DOHH2 (cell line): ENCODE results near the gene GRID2.

Experiments used
- H3F3A ChIP-seq: fragments of 200-600 bp; sonication (generic), shearing (Covaris generic); 2 replicates; pipeline ENCODE4 v1.6.0; 2016; ENCODE audit warnings: antibody characterized with exemption, mild to moderate bottlenecking; ENCODE audit not compliant: control insufficient read depth, insufficient read depth
- H3K27ac ChIP-seq: fragments of 200-600 bp; sonication (generic); 2 replicates; pipeline ENCODE4 v1.5.1; 2014; ENCODE audit warnings: low read depth, mild to moderate bottlenecking, low read length, moderate library complexity
- H3K27me3 ChIP-seq: fragments of 200-600 bp; sonication (generic); 2 replicates; pipeline ENCODE4 v1.6.1; 2014; ENCODE audit warnings: mild to moderate bottlenecking, low read length, mixed read lengths; ENCODE audit not compliant: control insufficient read depth
- H3K36me3 ChIP-seq: fragments of 200-600 bp; sonication (generic); 2 replicates; pipeline ENCODE4 v1.6.1; 2014; ENCODE audit warnings: mild to moderate bottlenecking, low read length, moderate library complexity, mixed read lengths; ENCODE audit not compliant: control insufficient read depth
- H3K4me1 ChIP-seq: fragments of 200-600 bp; sonication (generic); 2 replicates; pipeline ENCODE4 v1.6.1; 2014; ENCODE audit warnings: mild to moderate bottlenecking, low read length, mixed read lengths; ENCODE audit not compliant: control insufficient read depth
- H3K4me2 ChIP-seq: fragments of 200-600 bp; sonication (generic); 2 replicates; pipeline ENCODE4 v1.6.0; 2014; ENCODE audit warnings: mild to moderate bottlenecking, low read length, moderate library complexity
- H3K4me3 ChIP-seq: fragments of 200-600 bp; sonication (generic); 2 replicates; pipeline ENCODE4 v1.5.1; 2014; ENCODE audit warnings: mild to moderate bottlenecking, low read length, mixed read lengths
- H3K79me2 ChIP-seq: fragments of 200-600 bp; sonication (generic); 2 replicates; pipeline ENCODE4 v1.6.1; 2014; ENCODE audit warnings: mild to moderate bottlenecking, low read length, mixed read lengths; ENCODE audit not compliant: control insufficient read depth
- H3K9me2 ChIP-seq: fragments of 200-600 bp; sonication (generic); replicated peaks from 2 replicates; pipeline ENCODE4 v1.6.1; 2014; ENCODE audit warnings: mild to moderate bottlenecking, low read length, mixed read lengths; ENCODE audit not compliant: control insufficient read depth
- H3K9me3 ChIP-seq: fragments of 200-600 bp; sonication (generic); 2 replicates; pipeline ENCODE4 v1.6.1; 2014; ENCODE audit warnings: antibody characterized with exemption, low read length, mixed read lengths; ENCODE audit not compliant: control insufficient read depth, insufficient read depth
- H4K20me1 ChIP-seq: fragments of 200-600 bp; sonication (generic); 2 replicates; pipeline ENCODE4 v1.6.0; 2014; ENCODE audit warnings: low read depth, mild to moderate bottlenecking, antibody characterized with exemption, low read length, moderate library complexity; ENCODE audit not compliant: control insufficient read depth, insufficient read depth
- EZH2phosphoT487 ChIP-seq: fragments of 200-600 bp; sonication (generic); IDR thresholded peaks from 2 replicates; pipeline ENCODE4 v1.6.1; 2017; ENCODE audit warnings: borderline replicate concordance, mild to moderate bottlenecking, antibody characterized with exemption, low read length, moderate library complexity, mixed read lengths
- TF ChIP-seq, protein P1 (sequence below): fragments of 200-600 bp; sonication (generic); IDR thresholded peaks from one replicate; pipeline ENCODE4 v1.5.1; 2014; ENCODE audit warnings: antibody characterized with exemption, mild to moderate bottlenecking, low read depth, low read length; ENCODE audit not compliant: poor library complexity, severe bottlenecking

Gene GRID2

GRCh38 chr4:93501946-93502345, 1198.2 kb downstream of the GRID2 start:
- Histone ChIP-seq H3K4me3 (no peak overlapping the region), H4K20me1 (no peaks in the 10 kb centered on the region), H3K9me3 (no peaks in the 10 kb centered on the region), H3F3A (no peaks in the 10 kb centered on the region), H3K79me2 (no peaks in the 10 kb centered on the region), H3K36me3 (no peaks in the 10 kb centered on the region), H3K4me2 (no peak overlapping the region), H3K9me2 (no peaks in the 10 kb centered on the region), H3K27ac (no peak overlapping the region), H3K27me3 (no peaks in the 10 kb centered on the region), H3K4me1 (no peaks in the 10 kb centered on the region)
- no peak for TF ChIP-seq EZH2phosphoT487
- TF ChIP-seq, protein P1, sequence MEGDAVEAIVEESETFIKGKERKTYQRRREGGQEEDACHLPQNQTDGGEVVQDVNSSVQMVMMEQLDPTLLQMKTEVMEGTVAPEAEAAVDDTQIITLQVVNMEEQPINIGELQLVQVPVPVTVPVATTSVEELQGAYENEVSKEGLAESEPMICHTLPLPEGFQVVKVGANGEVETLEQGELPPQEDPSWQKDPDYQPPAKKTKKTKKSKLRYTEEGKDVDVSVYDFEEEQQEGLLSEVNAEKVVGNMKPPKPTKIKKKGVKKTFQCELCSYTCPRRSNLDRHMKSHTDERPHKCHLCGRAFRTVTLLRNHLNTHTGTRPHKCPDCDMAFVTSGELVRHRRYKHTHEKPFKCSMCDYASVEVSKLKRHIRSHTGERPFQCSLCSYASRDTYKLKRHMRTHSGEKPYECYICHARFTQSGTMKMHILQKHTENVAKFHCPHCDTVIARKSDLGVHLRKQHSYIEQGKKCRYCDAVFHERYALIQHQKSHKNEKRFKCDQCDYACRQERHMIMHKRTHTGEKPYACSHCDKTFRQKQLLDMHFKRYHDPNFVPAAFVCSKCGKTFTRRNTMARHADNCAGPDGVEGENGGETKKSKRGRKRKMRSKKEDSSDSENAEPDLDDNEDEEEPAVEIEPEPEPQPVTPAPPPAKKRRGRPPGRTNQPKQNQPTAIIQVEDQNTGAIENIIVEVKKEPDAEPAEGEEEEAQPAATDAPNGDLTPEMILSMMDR, result no peak

DNA sequence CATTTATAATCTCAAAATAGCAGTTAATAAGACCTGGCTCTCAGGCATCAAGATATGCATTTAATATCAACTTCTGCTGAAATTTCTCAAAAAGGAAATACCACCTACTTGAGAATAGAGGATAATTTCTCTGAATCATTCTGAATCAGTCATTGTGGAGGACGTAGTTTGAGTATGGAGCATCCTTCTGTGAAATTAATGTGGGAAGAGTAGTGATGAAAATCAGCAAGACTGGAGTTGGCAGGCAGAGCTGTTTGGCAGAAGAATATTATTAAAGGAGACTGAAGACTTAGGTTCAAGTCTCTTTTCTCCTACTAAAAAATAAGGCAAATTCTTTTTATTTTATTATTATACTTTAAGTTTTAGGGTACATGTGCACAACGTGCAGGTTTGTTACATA, 1199.2 kb downstream of the GRID2 start:
- H3K9me3 ChIP-seq, result no peaks in the 10 kb centered on the region
- H3F3A ChIP-seq, result no peaks in the 10 kb centered on the region
- no peaks in the 10 kb centered on the region for H3K27me3 ChIP-seq
- no peaks in the 10 kb centered on the region for H3K36me3 ChIP-seq
- no peaks in the 10 kb centered on the region for H3K79me2 ChIP-seq
- H3K9me2 ChIP-seq, result no peaks in the 10 kb centered on the region
- TF ChIP-seq, protein P1, result no peak
- no peak for TF ChIP-seq EZH2phosphoT487
- no peak overlapping the region for H3K4me3 ChIP-seq
- H4K20me1 ChIP-seq, result no peaks in the 10 kb centered on the region
- H3K4me2 ChIP-seq, result no peak overlapping the region
- no peak overlapping the region for H3K27ac ChIP-seq
- H3K4me1 ChIP-seq, result no peaks in the 10 kb centered on the region

- no peaks in the 10 kb centered on the region for H3K4me1 ChIP-seq
- H3K4me2 ChIP-seq, result no peak overlapping the region
- H3K9me2 ChIP-seq, result no peaks in the 10 kb centered on the region
- TF ChIP-seq, protein P1, result no peak
- no peak for TF ChIP-seq EZH2phosphoT487
- no peak overlapping the region for H3K4me3 ChIP-seq
- no peaks in the 10 kb centered on the region for H3K79me2 ChIP-seq
- H3K27ac ChIP-seq, result no peak overlapping the region
- no peaks in the 10 kb centered on the region for H3K9me3 ChIP-seq
- H3K27me3 ChIP-seq, result no peaks in the 10 kb centered on the region
- H3K36me3 ChIP-seq, result no peaks in the 10 kb centered on the region
- no peaks in the 10 kb centered on the region for H3F3A ChIP-seq
- H4K20me1 ChIP-seq, result no peaks in the 10 kb centered on the region
Observed at GRCh38 chr4:93513851-93514250, 1210.1 kb downstream of the GRID2 start.

DNA sequence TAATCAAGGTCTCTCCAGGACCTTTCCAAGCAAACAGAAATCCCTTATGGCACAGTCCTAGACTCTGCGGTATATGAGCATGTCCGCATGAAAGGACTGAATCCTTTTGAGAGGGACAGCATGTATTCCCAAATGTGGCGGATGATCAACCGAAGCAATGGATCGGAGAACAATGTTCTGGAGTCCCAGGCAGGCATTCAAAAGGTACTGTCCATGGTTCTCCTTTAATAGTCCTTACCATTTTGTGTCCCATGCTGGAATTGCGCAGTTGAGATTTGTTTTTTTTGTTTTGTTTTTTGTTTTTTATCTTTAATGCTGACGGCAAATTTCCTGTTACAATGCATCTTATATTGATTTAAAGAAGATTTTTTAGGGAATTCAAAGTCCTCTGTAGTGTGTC, 1211.4 kb downstream of the GRID2 start:
- no peaks in the 10 kb centered on the region for H3K36me3 ChIP-seq
- H3K4me3 ChIP-seq, result no peak overlapping the region
- no peaks in the 10 kb centered on the region for H3K79me2 ChIP-seq
- no peaks in the 10 kb centered on the region for H3K27me3 ChIP-seq
- TF ChIP-seq, protein P1, result no peak
- TF ChIP-seq EZH2phosphoT487, result no peak
- H3K4me1 ChIP-seq, result no peaks in the 10 kb centered on the region
- H3K9me3 ChIP-seq, result no peaks in the 10 kb centered on the region
- H3K27ac ChIP-seq, result no peak overlapping the region
- no peaks in the 10 kb centered on the region for H4K20me1 ChIP-seq
- no peak overlapping the region for H3K4me2 ChIP-seq
- H3F3A ChIP-seq, result no peaks in the 10 kb centered on the region
- no peaks in the 10 kb centered on the region for H3K9me2 ChIP-seq
